CMK (cell line): ENCODE data around the gene ASF1A.
"Not testable (repeated sequence)": the region's sequence is repeated elsewhere in the genome, so short reads cannot be mapped to it uniquely, and the experiment has no call there.

Experiments used
- DNase-seq: peaks from one replicate; pipeline ENCODE4 v3.0.0-alpha.2; 2010; ENCODE audit warnings: low read depth

Gene ASF1A

DNA sequence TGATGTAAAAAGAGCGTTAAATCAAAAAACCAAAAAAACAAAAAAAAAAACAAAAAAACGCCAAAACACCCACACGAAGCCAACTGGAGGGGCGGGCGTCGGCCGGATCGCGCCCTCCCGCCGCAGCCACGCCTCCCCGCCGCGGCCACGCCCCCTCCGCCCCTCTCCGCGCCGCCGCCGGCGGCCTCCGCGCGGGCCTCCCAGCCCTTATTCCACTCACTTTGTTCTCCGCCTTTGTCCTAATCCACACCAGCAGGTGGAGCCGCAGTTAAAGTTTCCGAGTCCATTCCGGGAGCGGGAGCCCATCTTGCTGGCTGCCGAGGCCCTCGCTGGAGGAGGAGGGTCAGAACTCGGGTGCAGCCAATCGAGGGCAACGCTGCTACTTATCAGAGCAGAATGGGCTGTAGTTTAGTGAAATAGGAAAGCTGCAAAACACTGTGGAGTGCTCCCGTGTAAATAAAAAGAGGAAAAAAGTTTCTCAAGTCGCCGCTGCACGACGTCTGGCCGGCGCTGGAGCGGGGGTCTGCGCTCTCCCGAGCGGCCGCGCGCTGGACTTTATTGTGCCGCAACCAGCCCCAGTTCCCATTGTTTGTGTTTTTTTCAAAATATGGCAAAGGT lies at the start of gene ASF1A:
Gene ASF1A (plus strand): TSS at position 346 of the 618 bp plus-strand sequence. CDS start 262 bp downstream, at position 608.
- peak; percentile 92 for DNase-seq

GRCh38 chr6:118844915-118845314 lies 49.0 kb upstream of the ASF1A start:
- DNase-seq: no peak

DNA sequence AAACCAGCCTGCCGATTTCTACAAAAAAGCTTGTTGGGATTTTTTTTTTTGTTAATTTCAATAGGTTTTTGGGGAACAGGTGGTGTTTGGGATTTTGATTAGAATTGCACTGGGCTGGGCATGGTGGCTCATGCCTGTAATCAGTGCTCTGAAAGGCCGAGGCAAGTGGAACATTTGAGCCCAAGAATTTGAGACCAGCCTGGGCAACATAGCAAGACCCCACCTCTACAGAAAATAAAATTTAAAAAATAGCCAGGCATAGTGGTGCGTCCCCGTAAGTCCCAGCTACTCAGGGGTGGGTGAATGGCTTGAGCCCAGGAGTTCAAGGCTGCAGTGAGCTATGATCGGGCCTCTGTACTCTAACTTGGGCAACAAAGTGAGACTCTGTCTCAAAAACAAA lies 40.5 kb upstream of the ASF1A start:
- DNase-seq: no peak

- no peak for DNase-seq
Measured at GRCh38 chr6:118856301-118856700, 37.7 kb upstream of the ASF1A start.

- DNase-seq: no peak
Measured at GRCh38 chr6:118859517-118860064, 34.4 kb upstream of the ASF1A start.

DNA sequence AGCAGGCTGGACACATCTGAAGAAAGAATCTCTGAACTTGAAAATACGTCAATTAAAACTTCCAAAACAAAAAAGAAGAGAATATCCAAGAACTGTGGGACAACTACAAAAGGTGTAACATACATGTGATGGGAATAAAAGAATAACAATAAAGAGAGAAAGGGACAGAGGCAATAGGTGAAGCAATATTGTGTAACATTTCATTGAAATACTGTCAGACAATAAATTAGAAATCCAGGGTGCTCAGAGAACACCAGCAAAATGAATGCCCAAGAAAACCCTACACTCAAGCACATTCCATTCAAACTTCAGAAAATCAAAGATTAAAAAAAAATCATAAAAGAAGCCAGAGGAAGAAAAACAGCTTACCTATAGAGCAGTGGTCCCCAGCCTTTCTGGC lies 33.6 kb upstream of the ASF1A start:
- no peak for DNase-seq

DNA sequence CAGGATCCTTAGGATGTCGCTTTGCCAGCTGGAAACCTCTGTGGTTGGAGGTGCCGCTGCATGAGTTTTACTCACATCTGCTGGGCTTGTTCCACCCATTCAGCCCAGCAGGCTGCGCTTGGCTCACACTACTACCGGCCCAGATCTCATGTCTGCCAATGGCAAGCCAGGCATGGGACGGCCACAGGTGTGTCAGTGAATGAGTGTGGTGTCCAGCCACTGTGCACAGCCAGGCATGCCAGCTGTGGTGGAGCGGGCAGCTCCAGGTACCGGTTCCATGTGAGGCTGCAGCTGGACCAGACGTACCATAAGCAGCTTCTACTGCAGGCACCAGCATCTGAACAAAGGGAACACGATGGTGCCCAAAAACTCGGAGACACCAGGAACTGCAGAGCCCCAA lies 33.1 kb upstream of the ASF1A start:
- DNase-seq: no peak

DNA sequence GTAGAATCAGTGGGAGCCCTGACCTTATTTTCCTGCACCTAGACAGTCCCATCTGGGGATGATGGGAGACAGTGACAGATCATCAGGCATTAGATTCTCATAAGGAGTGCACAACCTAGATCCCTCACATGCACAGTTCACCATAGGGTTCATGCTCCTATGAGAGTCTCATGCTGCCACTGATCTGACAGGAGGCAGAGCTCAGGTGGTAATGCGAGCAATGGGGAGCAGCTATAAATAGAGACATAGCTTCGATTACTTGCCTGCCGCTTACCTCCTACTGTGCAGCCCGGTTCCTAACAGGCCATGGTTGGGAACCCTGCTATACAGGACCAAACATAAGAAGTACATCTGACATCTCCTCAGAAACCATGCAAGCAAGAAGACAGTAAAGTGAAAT lies 31.5 kb upstream of the ASF1A start:
- DNase-seq: no peak

DNA sequence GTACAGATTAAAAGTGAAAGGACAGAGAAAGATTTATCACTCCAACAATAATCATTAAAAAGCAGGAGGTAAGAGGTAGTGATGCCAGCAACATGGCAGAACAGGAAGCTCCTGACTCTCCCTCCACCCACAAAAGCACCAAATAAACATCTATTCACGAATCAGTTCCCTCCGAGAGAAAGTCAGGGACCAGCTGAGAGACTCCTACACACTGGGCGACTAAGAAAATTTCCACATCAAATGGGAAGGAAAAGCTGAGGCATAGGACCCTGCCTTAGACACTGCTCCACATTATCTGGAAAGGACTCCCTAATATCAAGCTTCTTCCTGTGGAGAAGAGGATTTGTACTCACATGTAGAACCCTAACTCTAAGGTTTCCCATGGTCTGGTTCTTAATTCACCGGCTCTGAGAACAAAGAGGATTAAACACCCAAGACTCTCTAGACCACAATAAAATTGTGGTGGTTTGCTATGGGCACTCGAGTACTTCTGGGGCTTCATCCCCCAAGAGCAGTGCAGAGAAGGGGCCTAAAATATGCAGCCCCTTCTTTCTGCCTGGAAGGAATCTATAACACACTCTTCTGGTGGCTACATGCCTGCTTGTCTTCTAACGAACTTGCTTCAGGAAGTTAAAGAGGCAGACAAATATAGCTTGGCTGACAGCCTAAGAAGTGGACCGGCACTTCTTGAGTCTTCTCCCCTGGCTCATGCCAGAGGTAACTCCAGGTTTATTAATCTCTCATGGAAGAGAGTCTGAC lies 29.4 kb upstream of the ASF1A start:
- no peak for DNase-seq

- no peak for DNase-seq
Measured at GRCh38 chr6:118865100-118865391, 28.9 kb upstream of the ASF1A start.

DNA sequence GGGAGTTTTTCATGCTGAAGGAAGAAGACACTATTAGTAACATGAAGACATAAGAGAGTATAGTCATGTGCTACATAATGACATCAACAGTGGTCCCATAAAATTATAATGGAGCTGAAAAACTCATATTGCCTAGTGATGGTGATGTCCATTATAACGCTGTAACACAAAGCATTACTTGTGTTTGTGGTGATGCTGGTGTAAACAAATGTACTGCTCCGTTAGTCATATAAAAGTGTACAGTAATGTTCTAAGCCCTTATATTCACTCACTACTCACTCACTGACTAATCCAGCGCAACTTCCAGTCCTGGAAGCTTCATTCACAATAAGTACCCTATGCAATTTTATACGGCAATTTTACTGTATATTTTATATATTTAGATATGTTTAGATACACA lies 26.8 kb upstream of the ASF1A start:
- no peak for DNase-seq

GRCh38 chr6:118868901-118869300 lies 25.1 kb upstream of the ASF1A start:
- DNase-seq: not testable (repeated sequence)

DNA sequence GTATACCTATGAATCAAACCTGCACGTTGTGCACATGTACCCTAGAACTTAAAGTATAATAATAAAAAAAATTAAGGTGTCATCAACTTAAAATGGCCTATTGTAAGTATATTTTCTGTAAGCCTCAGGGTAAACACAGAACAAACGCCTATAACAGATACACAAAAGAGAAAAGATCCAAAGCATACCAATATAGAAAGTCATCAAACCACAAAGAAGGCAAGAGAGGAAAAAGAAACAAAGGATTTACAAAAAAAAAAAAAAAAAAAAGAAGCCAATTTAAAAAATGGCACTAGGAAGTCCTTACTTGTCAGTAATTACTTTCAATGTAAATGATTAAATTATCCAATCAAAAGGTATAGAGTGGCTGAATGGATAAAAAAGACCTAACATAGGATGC lies 24.6 kb upstream of the ASF1A start:
- DNase-seq: no peak

DNA sequence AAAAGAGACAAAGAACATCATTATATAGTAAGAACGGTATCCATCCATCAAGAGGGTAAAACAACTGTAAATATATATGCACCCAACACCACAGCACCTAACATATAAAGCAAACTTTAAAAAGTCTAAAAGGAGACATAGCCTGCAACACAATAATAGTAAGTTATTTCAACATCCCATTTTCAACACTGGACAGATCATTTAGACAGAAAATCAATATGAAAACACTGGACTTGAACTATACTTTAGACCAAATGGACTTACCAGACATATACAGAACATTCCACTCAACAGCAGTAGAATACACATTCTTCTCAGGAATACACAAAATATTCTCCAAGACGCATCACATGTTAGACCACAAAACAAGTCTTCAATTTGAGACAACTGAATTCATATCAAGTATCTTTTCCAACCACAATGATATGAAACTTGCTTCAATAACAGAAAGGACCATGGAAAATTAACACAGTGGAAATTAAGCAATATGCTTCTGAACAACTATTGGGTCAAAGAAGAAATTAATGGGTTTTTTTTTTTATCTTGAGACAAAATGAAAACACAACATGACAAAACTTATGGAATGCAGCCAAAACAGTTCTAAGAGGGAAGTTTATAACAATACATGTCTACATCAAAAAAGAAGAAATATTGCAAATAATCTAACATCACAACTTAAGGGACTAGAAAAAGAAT lies 23.9 kb upstream of the ASF1A start:
- DNase-seq: no peak

DNA sequence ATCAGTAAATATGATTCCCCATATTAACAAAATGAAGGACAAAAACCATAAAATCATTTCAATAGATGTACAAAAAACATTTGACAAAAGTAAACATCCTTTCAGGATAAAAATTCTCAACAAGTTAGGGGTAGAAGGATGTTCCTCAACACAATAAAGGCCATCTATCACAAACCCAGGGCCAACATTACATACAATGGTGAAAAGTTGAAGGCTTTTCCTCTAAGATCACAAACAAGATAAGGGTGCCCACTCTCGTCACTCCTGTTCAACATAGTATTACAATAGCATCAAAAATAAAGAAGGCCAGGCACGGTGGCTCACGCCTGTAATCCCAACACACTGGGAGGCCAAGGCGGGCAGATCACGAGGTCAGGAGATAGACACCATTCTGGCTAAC lies 22.6 kb upstream of the ASF1A start:
- no peak for DNase-seq

- DNase-seq: no peak
Measured at GRCh38 chr6:118872318-118872717, 21.6 kb upstream of the ASF1A start.

- DNase-seq: no peak
Measured at GRCh38 chr6:118872726-118873125, 21.2 kb upstream of the ASF1A start.

- no peak for DNase-seq
Measured at GRCh38 chr6:118873239-118873638, 20.7 kb upstream of the ASF1A start.

GRCh38 chr6:118875672-118876071 lies 18.3 kb upstream of the ASF1A start:
- no peak for DNase-seq

DNA sequence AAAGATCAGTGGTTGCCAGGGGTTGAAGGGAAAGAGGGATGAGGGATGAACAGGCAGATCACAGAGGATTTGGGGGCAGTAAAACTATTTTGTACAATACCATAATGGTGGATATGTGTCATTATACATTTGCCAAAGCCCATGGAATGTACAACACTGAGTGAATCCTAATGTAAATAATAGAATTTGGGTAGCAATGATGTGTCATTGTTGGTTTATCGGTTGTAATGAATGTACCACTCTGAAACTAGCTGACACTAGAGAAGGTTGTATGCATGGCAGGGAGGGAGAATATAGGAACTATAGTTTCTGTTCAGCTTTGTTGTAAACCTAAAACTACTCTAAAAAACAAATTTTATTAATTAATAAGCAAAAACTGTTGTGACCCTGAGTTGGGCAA lies 17.8 kb upstream of the ASF1A start:
- no peak for DNase-seq

DNA sequence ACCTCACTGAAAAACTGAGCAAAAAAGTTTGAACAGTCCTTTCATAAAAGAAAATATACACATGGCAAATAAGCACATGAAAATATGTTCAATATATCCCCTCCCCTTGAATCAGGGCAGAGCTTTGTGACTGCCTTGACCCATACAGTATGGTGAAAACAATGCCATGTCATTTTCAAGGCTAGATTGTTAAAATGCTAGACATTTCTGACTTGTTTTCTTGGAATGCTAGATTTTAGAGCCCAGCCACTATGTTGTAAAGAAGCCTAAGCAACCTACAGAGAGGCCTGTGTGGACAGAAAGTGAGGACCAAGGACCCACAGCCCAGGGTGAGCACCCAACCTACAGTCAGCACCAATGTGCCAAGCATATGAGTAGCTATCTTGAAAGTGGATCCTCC lies 17.1 kb upstream of the ASF1A start:
- DNase-seq: no peak

GRCh38 chr6:118877806-118878205 lies 16.1 kb upstream of the ASF1A start:
- DNase-seq: no peak
